A673 (cell line): ENCODE results near the gene CHCHD6. TPM values are rescaled to one million over a fixed set of nuclear protein-coding genes. Genes with fewer than 3 reads are reported as not detected.

Experiments used
- BruUV-seq: library from RNA; stranded (reverse); fragments of 400-500 nt; replicated peaks from 2 replicates; lab custom pipeline; 2021; lab: Mats Ljungman, UMichigan
- CTCF ChIA-PET: fragments of 300-600 bp; sonication (Branson Sonifier 250); formaldehyde crosslinking; loops from one replicate; lab custom pipeline; 2022; ENCODE audit warnings: antibody characterized with exemption; lab: Charles Lee
- POLR2A ChIA-PET: fragments of 300-600 bp; sonication (Branson Sonifier 250); formaldehyde crosslinking; loops from one replicate; lab custom pipeline; 2022; ENCODE audit warnings: antibody characterized with exemption; ENCODE audit not compliant: low non-redundant PET; lab: Charles Lee
- DNase-seq: peaks from one replicate; pipeline ENCODE4 v3.0.0-alpha.2; 2015; ENCODE audit warnings: low spot score
- H3K27ac ChIP-seq: fragments of 200-600 bp; sonication (generic); 2 replicates; pipeline ENCODE4 v1.5.1; 2016; ENCODE audit warnings: mixed run types, low read depth, mild to moderate bottlenecking, mixed read lengths, antibody characterized with exemption, low read length; ENCODE audit not compliant: poor library complexity, severe bottlenecking
- H3K27me3 ChIP-seq: fragments of 200-600 bp; sonication (generic); replicated peaks from 2 replicates; pipeline ENCODE4 v1.6.1; 2017; ENCODE audit warnings: mixed run types, low read depth, mild to moderate bottlenecking, mixed read lengths, antibody characterized with exemption, low read length; ENCODE audit not compliant: insufficient read depth, poor library complexity
- H3K36me3 ChIP-seq: fragments of 200-600 bp; sonication (generic); 2 replicates; pipeline ENCODE4 v1.6.1; 2016; ENCODE audit warnings: mixed run types, mild to moderate bottlenecking, mixed read lengths, antibody characterized with exemption, low read length; ENCODE audit not compliant: insufficient read depth, poor library complexity, severe bottlenecking
- H3K4me1 ChIP-seq: fragments of 200-600 bp; sonication (generic); 2 replicates; pipeline ENCODE4 v1.6.1; 2017; ENCODE audit warnings: mixed run types, mild to moderate bottlenecking, mixed read lengths, antibody characterized with exemption, low read length; ENCODE audit not compliant: insufficient read depth, poor library complexity, severe bottlenecking
- H3K4me3 ChIP-seq: fragments of 200-600 bp; sonication (generic); 2 replicates; pipeline ENCODE4 v1.5.1; 2016; ENCODE audit warnings: low read depth, mixed run types, mild to moderate bottlenecking, mixed read lengths, low read length; ENCODE audit not compliant: poor library complexity, severe bottlenecking
- H3K9me3 ChIP-seq: fragments of 200-600 bp; sonication (generic); 2 replicates; pipeline ENCODE4 v1.6.1; 2016; ENCODE audit warnings: mixed run types, low read depth, mild to moderate bottlenecking, mixed read lengths, antibody characterized with exemption, low read length; ENCODE audit not compliant: poor library complexity, severe bottlenecking
- CTCF ChIP-seq: fragments of 300-800, 200-600 bp; sonication (generic); conservative IDR thresholded peaks from 2 replicates; pipeline ENCODE4 v1.5.1; 2017; ENCODE audit warnings: low read depth, mild to moderate bottlenecking, antibody characterized with exemption, low read length, moderate library complexity, mixed read lengths
- EZH2 ChIP-seq: fragments of 200-600 bp; sonication (generic); IDR thresholded peaks from 2 replicates; pipeline ENCODE4 v1.6.1; 2017; ENCODE audit warnings: borderline replicate concordance, low read depth, mild to moderate bottlenecking, mixed read lengths, antibody characterized with exemption, low read length; ENCODE audit not compliant: poor library complexity, severe bottlenecking
- intact Hi-C: fragments of 100-400 bp; cut with micrococcal nuclease; formaldehyde crosslinking; loops from one replicate; pipeline ENCODE4 v1.10.0; 2022; ENCODE audit not compliant: unreplicated experiment
- total RNA-seq: library from RNA; stranded (reverse); gene quantifications from 2 replicates; pipeline ENCODE4 v1.2.3, GENCODE V29; 2021

Gene CHCHD6
- total RNA-seq, 1 experiment from 2014 or later: 23.3 TPM

GRCh38 chr3:126849768-126850167, 145.7 kb downstream of the CHCHD6 start:
- no peaks in the 10 kb centered on the region for H3K27me3 ChIP-seq
- no peak overlapping the region for H3K4me3 ChIP-seq
- POLR2A ChIA-PET: no interaction called here
- no peak overlapping the region for H3K27ac ChIP-seq
- no peaks in the 10 kb centered on the region for H3K36me3 ChIP-seq
- no peaks in the 10 kb centered on the region for H3K4me1 ChIP-seq
- DNase-seq: no peak
- no peak for TF ChIP-seq EZH2
- no peak for TF ChIP-seq CTCF
- no TSS peak for BruUV-seq
- H3K9me3 ChIP-seq: no peaks in the 10 kb centered on the region
- intact Hi-C loops: no loop called here
- CTCF ChIA-PET: no interaction called here

GRCh38 chr3:126850370-126851085, 146.5 kb downstream of the CHCHD6 start:
- BruUV-seq: no TSS peak
- DNase-seq: no peak
- POLR2A ChIA-PET: no interaction called here

GRCh38 chr3:126851382-126851781, 147.3 kb downstream of the CHCHD6 start:
- Histone ChIP-seq H3K36me3 (no peaks in the 10 kb centered on the region), H3K27me3 (no peaks in the 10 kb centered on the region), H3K4me1 (no peaks in the 10 kb centered on the region), H3K27ac (no peak overlapping the region), H3K4me3 (no peak overlapping the region), H3K9me3 (no peaks in the 10 kb centered on the region)
- ChIA-PET POLR2A (no interaction called here), CTCF (no interaction called here)
- no TSS peak for BruUV-seq
- DNase-seq: no peak
- intact Hi-C loops: no loop called here
- TF ChIP-seq EZH2: no peak
- TF ChIP-seq CTCF: no peak

More at GRCh38 chr3:126850370-126851085, 146.5 kb downstream of the CHCHD6 start:
- CTCF ChIA-PET: no interaction called here
- intact Hi-C loops: no loop called here
- H3K4me3 ChIP-seq: no peak overlapping the region
- H3K27me3 ChIP-seq: no peaks in the 10 kb centered on the region
- no peaks in the 10 kb centered on the region for H3K36me3 ChIP-seq
- no peak for TF ChIP-seq EZH2
- no peak for TF ChIP-seq CTCF
- no peaks in the 10 kb centered on the region for H3K4me1 ChIP-seq
- H3K27ac ChIP-seq: no peak overlapping the region
- no peaks in the 10 kb centered on the region for H3K9me3 ChIP-seq
